Measurements from ENCODE around the gene TRIM27.

TRIM27 gene

DNA sequence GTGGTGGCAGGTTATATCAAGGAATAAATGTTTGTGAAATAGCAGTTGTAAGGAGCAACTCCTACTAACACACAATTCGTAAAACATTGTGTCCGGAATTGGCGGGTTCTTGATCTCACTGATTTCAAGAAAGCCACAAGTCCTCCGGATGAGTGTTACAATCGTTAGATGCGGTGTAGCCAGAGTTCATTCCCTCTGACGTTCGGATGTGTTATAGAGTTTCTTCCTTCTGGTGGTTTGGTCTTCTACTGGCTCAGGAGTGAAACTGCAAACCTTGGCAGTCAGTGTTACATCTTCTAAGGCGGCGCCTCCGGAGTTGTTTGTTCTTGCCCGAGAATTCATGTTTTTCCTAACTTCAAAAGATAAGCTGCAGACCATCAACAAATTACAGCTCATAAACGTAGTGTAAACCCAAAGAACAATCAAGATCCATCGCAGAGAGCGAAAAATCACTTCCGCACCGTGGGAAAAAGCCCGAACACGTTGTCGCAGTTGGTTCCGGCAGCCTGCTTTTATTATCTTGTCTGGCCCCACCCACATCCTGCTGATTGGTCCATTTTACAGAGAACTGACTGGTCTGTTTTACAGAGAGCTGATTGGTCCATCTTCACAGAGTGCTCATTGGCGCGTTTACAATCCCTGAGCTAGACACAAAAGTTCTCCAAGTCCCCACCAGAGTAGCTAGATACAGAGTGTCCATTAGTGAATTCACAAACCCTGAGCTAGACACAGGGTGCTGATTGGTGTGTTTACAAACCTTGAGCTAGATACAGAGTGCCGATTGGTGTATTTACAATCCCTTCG, 58.2 kb downstream of the TRIM27 start:
- Histone ChIP-seq H3K27me3 (ENCODE audit: insufficient read depth, poor library complexity, severe bottlenecking) (no peaks in the 10 kb centered on the region), H3K27ac (replicated peaks) (no peak overlapping the region), H3K4me3 (replicated peaks; ENCODE audit: insufficient read depth, low read length) (no peak overlapping the region)
- DNase-seq (ENCODE audit: low read depth in 1 of 2, low spot score in 1 of 2) = peak in 1 of 2 experiments; percentile 42
- TF ChIP-seq, protein P1, sequence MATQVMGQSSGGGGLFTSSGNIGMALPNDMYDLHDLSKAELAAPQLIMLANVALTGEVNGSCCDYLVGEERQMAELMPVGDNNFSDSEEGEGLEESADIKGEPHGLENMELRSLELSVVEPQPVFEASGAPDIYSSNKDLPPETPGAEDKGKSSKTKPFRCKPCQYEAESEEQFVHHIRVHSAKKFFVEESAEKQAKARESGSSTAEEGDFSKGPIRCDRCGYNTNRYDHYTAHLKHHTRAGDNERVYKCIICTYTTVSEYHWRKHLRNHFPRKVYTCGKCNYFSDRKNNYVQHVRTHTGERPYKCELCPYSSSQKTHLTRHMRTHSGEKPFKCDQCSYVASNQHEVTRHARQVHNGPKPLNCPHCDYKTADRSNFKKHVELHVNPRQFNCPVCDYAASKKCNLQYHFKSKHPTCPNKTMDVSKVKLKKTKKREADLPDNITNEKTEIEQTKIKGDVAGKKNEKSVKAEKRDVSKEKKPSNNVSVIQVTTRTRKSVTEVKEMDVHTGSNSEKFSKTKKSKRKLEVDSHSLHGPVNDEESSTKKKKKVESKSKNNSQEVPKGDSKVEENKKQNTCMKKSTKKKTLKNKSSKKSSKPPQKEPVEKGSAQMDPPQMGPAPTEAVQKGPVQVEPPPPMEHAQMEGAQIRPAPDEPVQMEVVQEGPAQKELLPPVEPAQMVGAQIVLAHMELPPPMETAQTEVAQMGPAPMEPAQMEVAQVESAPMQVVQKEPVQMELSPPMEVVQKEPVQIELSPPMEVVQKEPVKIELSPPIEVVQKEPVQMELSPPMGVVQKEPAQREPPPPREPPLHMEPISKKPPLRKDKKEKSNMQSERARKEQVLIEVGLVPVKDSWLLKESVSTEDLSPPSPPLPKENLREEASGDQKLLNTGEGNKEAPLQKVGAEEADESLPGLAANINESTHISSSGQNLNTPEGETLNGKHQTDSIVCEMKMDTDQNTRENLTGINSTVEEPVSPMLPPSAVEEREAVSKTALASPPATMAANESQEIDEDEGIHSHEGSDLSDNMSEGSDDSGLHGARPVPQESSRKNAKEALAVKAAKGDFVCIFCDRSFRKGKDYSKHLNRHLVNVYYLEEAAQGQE (IDR thresholded peaks at IDR 0.05; ENCODE audit: insufficient replicate concordance, low read depth) = no peak
- TF ChIP-seq, protein P2, sequence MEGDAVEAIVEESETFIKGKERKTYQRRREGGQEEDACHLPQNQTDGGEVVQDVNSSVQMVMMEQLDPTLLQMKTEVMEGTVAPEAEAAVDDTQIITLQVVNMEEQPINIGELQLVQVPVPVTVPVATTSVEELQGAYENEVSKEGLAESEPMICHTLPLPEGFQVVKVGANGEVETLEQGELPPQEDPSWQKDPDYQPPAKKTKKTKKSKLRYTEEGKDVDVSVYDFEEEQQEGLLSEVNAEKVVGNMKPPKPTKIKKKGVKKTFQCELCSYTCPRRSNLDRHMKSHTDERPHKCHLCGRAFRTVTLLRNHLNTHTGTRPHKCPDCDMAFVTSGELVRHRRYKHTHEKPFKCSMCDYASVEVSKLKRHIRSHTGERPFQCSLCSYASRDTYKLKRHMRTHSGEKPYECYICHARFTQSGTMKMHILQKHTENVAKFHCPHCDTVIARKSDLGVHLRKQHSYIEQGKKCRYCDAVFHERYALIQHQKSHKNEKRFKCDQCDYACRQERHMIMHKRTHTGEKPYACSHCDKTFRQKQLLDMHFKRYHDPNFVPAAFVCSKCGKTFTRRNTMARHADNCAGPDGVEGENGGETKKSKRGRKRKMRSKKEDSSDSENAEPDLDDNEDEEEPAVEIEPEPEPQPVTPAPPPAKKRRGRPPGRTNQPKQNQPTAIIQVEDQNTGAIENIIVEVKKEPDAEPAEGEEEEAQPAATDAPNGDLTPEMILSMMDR (IDR thresholded peaks at IDR 0.05; ENCODE audit: insufficient read depth, low read length) = no peak
- TF ChIP-seq POLR2AphosphoS5 (IDR thresholded peaks at IDR 0.05; ENCODE audit: low read depth) (no peak), GABPA (IDR thresholded peaks at IDR 0.05; ENCODE audit: low read depth) (no peak), SPI1 (IDR thresholded peaks at IDR 0.05; ENCODE audit: borderline replicate concordance, low read depth) (no peak)

DNA sequence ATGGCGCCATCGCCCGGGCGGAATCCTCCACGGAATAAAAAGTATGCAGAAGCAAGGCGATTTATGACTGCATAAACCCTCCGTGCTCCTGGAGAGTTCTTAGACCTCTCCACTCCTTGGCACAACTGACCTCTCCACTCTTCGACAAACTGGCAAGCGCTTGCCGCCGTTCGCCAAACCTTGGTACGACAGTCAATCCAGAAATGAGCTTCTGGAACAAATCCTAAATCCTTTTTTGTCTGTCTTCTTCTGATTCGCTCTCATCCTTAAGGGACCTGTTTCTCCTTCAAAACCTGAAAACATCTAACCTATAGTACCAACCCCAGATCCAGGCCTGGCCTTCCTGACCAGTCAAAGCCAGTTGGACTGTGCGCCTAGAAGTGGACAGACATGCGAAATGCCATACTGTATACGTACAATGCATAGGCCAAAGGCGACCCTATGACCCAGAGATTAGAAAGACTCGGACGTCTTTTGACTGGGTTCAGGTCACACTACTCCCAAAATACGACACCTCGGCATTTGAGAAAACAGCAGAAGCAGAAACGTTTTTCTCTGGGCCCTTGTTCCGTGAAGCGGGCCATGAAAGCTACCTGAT, 59.4 kb downstream of the TRIM27 start:
- no peak for DNase-seq (ENCODE audit: low read depth in 1 of 2, low spot score in 1 of 2)
- TF ChIP-seq, protein P2 (IDR thresholded peaks at IDR 0.05; ENCODE audit: insufficient read depth, low read length) = no peak
- 0 out of 2 replicates have a peak, but pooled peaks have one; percentile 7 for TF ChIP-seq POLR2AphosphoS5 (IDR thresholded peaks at IDR 0.05; ENCODE audit: low read depth)
- Histone ChIP-seq H3K4me3 (replicated peaks; ENCODE audit: insufficient read depth, low read length) (peak overlapping the region; percentile 80), H3K27ac (replicated peaks) (peak overlapping the region; percentile 78), H3K27me3 (ENCODE audit: insufficient read depth, poor library complexity, severe bottlenecking) (no peaks in the 10 kb centered on the region)

DNA sequence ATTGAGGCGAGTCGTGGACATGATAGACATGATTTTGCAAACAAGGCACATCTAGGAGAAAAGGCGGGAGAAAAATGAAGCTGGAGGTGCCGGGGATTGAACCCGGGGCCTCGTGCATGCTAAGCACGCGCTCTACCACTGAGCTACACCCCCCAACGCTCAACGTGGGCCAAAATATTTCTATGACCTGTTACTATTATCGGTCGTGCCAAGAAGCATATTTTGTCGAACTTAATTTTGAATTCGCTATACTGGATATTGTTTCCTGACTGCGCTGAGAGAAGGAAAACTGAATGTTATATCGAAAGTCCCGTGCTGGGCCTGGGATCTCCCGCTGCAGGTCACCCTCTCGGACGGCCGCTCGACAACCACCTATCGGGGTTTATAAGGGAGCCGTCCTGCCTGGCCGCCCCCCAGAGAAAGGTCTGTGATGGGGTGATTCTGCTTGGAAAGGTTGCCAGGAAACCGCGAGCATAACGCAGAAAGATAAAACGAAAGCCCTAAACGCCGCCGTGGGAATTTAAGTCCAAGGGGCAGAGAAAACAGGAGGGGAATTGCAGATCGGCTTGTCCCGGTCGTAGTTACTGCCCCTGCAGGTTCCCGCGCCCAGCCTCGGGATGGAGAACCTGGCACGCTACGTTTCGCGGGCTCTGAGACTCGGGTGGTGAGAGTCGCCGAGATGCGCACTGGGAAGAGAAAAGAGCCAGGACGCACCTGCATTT, 60.0 kb downstream of the TRIM27 start:
- Histone ChIP-seq H3K27ac (replicated peaks) (peak overlapping the region; percentile 78), H3K4me3 (replicated peaks; ENCODE audit: insufficient read depth, low read length) (peak overlapping the region; percentile 80), H3K27me3 (ENCODE audit: insufficient read depth, poor library complexity, severe bottlenecking) (no peaks in the 10 kb centered on the region)
- peak; percentile 69 to 83 for DNase-seq (ENCODE audit: low read depth in 1 of 2, low spot score in 1 of 2)
- TF ChIP-seq SPI1 (IDR thresholded peaks at IDR 0.05; ENCODE audit: borderline replicate concordance, low read depth) (no peak), GABPA (IDR thresholded peaks at IDR 0.05; ENCODE audit: low read depth) (peak; percentile 17; the same call in 1 of the 2 replicates), POLR2AphosphoS5 (IDR thresholded peaks at IDR 0.05; ENCODE audit: low read depth) (0 out of 2 replicates have a peak, but pooled peaks have one; percentile 20)
- TF ChIP-seq, protein P2 (IDR thresholded peaks at IDR 0.05; ENCODE audit: insufficient read depth, low read length) = no peak
- TF ChIP-seq, protein P1 (IDR thresholded peaks at IDR 0.05; ENCODE audit: insufficient replicate concordance, low read depth) = no peak
